ENCODE results near the gene SERPINA9.
"Not testable (repeated sequence)": the region's sequence is repeated elsewhere in the genome, so short reads cannot be mapped to it uniquely, and the experiment has no call there.

Gene SERPINA9

DNA sequence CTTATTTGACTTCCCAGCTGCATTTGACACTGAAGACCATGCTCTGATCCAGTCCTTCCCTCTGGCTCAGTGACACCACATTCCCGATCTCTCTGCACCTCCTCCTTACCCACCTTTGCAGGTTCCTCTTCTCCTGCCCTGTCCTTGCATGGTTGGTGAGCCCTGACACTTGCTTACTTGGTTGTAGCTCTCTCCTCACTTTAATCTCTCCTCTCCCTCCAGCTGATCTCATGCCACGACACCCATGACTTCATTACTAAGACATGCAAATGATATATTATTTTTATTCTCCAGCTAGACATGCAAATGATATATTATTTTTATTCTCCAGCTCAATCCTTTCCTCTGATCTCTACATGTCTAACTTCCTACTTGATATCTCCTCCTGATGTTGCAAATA, at the start of gene SERPINA9:
Gene SERPINA9 (minus strand): TSS at position 175 of the 400 bp plus-strand sequence. CDS start 6,357 bp downstream, outside the sequence.
- DNase-seq (ENCODE audit: low spot score): no peak

GRCh38 chr14:94524093-94524492, 48.1 kb upstream of the SERPINA9 start:
- no peak for DNase-seq (ENCODE audit: low spot score)

GRCh38 chr14:94523265-94523664, 47.3 kb upstream of the SERPINA9 start:
- DNase-seq (ENCODE audit: low spot score): no peak

GRCh38 chr14:94522115-94522724, 46.2 kb upstream of the SERPINA9 start:
- DNase-seq (ENCODE audit: low spot score): no peak

GRCh38 chr14:94521375-94522114, 45.5 kb upstream of the SERPINA9 start:
- no peak for DNase-seq (ENCODE audit: low spot score)

GRCh38 chr14:94517641-94518257, 41.8 kb upstream of the SERPINA9 start:
- DNase-seq (ENCODE audit: low spot score): no peak

- no peak for DNase-seq (ENCODE audit: low spot score)
Measured at GRCh38 chr14:94517248-94517640, 41.2 kb upstream of the SERPINA9 start.

GRCh38 chr14:94515856-94516255, 39.9 kb upstream of the SERPINA9 start:
- DNase-seq (ENCODE audit: low spot score): no peak

DNA sequence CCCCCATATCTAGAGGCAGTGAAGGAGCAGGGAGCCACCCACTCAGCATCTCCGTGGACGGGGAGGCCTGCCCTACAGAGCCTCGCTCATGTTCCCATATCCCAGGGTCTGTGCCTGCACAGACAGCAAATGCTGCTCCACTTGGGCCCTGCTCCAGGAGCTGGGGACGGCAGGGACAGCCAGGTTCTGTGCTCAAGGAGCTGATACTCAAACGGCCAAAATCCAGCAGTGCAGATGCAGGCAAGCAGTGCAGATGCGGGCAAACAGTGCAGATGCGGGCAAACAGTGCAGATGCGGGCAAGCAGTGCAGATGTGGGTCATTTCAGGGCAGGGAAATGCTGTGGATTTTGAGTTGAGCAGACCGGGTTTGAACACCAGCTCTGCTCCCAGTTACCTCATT, 39.4 kb upstream of the SERPINA9 start:
- DNase-seq (ENCODE audit: low spot score): no peak

DNA sequence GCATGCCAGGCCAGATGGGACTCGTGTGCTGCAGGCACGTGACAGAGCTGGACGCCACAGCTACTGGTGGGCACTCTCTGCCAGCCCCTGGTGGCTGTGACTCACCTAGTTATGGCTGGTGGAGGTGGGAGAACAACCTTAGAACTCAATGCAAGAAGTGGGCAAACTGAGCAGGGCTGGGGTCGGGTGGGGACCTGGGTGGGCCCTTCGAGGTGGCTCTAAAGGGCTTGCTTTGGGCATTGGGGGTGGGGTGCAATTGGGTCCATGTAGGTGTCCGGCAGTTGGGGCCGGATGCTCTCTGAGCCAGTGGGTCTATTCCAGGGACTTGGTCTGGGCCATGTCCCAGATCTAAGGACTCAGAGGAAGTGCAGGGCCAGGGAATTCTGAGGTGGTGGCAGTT, 38.4 kb upstream of the SERPINA9 start:
- no peak for DNase-seq (ENCODE audit: low spot score)

GRCh38 chr14:94510481-94510880, 34.5 kb upstream of the SERPINA9 start:
- not testable (repeated sequence) for DNase-seq (ENCODE audit: low spot score)

DNA sequence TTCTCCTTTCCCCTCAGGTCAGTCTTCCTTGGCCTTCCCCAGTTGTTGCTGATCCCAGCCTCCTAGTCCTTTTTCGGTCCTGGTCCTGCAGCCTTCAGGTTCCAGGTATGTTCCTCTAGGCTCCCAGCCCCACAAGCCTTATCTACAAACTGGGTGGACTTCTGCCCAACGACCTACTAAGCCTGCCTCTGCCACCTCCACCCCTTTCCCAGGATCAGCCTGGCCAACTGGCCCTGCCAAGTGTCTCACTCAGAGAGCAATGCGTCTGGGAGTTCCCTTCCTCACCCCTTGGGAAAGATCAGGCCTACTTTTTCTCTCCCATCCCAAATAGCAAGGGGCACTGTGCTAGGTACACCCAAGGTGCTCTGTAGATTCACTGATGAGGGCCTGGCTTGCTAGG, 33.4 kb upstream of the SERPINA9 start, which contains the start of gene SERPINA12:
Gene SERPINA12 (minus strand): TSS at position 114 of the 400 bp plus-strand sequence. CDS start 11,072 bp downstream, outside the sequence.
- DNase-seq (ENCODE audit: low spot score): no peak

- no peak for DNase-seq (ENCODE audit: low spot score)
Measured at GRCh38 chr14:94505641-94506040, 29.6 kb upstream of the SERPINA9 start.

DNA sequence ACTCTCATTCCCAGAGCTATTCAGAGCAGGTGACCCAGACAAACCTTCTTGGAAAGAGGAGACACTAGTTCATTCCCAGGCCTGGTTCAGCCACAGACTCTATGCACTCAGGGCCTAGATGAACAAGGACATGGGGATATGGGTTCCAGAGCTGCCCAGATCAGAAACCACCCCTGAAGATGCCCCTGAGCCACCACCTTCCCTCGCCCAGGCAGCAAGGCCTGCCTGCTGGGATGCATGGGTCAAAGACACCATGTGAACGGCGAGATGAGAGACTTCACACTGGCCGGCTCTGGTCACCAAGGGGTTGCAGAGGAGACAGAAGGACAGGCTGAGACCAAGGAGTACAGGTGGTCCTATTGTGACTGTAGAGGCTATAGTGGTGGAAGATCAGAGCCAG, 29.2 kb upstream of the SERPINA9 start:
- no peak for DNase-seq (ENCODE audit: low spot score)

- no peak for DNase-seq (ENCODE audit: low spot score)
Measured at GRCh38 chr14:94501588-94502516, 25.9 kb upstream of the SERPINA9 start.

GRCh38 chr14:94500264-94500663, 24.3 kb upstream of the SERPINA9 start:
- DNase-seq (ENCODE audit: low spot score): no peak

GRCh38 chr14:94499673-94500072, 23.7 kb upstream of the SERPINA9 start:
- no peak for DNase-seq (ENCODE audit: low spot score)

DNA sequence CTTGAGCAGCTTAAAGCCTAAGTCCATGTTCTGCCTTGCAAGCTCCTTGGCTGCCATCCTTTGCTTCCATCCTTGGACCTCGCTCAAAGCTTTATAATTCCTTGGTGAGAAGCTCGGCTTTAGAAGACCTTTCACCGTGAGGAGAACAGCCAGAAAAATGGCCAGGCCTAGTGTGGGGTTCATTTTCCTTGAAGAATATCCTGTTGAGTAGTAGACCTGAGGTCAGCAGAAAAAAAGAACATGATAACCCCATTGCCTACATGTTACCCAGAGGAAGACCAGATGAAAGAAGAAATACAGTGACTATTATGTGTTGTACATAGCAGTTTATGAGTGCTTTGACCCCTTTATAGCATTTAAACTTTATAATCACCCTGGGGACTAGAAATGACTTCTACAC, 22.2 kb upstream of the SERPINA9 start:
- DNase-seq (ENCODE audit: low spot score): no peak

DNA sequence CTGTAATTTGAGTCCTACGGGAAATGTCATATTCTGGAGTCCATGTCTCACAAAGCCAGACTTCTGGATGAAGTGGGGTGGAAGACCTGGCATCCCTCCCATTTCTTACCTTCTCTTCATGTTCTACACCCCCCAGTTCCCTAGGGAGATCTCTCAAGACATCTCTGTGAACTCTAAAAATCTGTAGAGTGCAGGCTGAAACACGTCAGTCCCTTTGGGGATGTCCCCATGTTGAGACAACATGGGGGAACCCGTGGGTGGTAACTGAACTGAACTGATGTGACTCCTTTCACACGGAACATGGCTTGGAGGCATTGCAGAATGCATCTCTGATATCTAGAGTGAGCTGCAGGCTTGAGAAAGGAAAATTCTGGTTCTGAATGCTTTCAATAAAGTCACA, 18.1 kb upstream of the SERPINA9 start:
- DNase-seq (ENCODE audit: low spot score): no peak

GRCh38 chr14:94491511-94491910, 15.5 kb upstream of the SERPINA9 start:
- no peak for DNase-seq (ENCODE audit: low spot score)

- DNase-seq (ENCODE audit: low spot score): no peak
Measured at GRCh38 chr14:94489336-94489735, 13.3 kb upstream of the SERPINA9 start.

DNA sequence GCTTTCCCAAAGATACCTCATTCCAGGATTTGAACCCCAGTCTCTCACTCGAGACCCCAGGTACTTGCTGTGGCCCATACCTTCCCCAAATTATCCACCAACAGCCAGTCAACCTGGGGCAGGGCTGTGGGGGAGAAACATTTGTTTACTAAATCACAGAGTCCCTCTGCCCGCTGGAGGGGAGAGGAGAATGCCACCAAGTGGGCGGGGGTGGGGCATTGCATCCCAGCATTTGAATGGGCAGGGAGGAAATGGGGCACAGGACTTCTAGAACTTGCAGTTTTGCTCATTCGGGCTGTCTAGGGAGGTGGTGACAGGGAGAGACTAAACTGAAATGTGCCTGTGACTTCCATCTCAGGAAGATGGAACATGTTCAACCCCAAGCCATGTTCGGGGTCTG, 10.9 kb upstream of the SERPINA9 start:
- DNase-seq (ENCODE audit: low spot score): no peak
